Measurements from ENCODE around the gene NFIC. TPM values are rescaled to one million over a fixed set of nuclear protein-coding genes. Genes with fewer than 3 reads are reported as not detected.
"Not testable (repeated sequence)": the region's sequence is repeated elsewhere in the genome, so short reads cannot be mapped to it uniquely, and the experiment has no call there.

The NFIC gene
- polyA plus RNA-seq, 3 donors: 57.8 to 87.3 (median 81.7) TPM

DNA sequence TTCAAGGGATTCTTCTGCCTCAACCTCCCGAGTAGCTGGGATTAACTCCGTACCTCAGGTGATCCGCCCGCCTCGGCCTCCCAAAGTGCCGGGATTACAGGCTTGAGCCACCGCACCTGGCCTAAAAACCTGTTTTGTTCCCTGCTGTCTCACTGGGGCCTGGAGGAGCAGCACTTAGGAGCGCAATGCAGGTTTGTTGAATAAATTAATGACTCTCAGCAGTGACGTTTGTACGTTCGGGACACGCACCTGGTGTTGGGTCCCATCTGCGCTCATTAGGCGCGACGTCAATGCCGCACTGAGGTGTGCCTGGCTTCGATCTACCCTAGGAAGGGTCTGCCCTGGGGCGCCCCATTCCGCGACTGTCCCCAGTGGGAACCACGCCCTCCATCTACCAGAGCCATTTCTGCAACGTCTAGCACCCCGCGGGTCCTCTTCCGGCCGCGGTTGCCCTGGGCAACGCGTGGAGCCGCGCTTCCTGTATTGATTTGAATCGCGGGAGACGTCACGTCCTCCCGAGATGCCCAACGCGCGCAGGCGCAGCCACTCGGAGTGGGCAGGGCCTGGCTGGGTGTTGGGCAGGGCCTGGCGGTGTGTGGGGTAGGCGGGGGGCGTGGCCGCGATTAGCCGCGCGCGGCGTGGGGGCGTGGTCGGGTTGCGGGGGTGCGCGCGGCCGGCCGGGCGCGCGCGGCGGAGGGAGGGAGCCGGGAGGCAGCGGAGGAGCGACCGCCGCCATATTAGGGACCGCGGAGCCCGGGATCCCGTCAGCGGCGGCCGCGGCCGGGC, 139.4 kb downstream of the NFIC start, which contains the start of gene FZR1:
TSS of gene FZR1 (plus strand) at position 714 of the 786 bp plus-strand sequence. CDS start 16,679 bp downstream, outside the sequence.
- no peak within 1 kb of the TSS for H3K27ac ChIP-seq (ENCODE audit: low read depth, low read length)
- WGBS, 3 donors: 1% methylated on average over 68 to 79 of the region's 79 CpGs

DNA sequence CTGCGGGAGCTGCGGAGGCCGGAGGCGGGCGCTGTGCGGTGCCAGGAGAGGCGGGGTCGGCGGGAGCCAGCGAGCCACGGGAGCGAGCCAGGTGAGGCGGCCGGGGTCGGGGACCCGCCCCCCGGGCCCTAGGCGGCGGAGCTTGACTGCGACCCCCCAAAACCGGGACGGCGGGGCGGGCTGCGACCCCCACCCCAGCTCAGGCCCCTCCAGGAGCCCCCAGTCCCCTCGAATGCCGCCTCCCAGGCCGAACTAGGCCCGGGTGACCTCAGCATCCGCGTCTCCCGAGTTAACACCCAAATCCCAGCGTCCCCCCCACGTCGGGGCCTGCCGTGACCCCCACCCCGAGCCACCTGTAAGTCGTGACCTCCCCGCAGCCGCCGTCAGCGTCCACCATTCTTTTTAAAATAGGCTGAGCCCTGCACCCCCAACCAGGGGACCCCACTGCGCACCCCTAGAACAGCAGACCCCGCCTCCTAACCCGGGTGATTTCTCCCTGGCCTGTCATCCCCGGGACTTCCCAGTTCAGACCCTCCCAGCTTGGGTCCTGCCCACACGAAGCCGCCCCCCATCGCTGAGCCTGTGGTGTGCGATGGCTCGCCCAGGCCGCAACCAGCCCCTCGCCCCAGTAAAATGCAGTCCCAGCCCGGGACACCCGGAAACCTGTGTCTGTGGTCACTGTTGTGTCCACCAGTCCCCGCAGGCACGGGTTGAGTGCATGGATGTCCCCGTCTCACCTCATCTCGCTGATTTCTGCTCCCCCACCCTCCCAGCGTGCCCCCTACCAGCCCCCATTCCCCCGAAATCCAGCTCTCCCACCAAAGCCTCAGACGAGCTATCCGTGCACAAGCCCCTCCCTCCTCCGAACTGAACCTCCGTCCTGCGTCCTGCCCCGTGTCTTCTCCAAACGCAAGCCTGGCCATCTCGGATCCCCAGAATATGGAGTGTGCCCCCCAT, 140.3 kb downstream of the NFIC start:
- WGBS, 3 donors: 0 to 1% (median 1%) methylated on average over 50 to 69 of the region's 69 CpGs
- no peak overlapping the region for H3K27ac ChIP-seq (ENCODE audit: low read depth, low read length)

DNA sequence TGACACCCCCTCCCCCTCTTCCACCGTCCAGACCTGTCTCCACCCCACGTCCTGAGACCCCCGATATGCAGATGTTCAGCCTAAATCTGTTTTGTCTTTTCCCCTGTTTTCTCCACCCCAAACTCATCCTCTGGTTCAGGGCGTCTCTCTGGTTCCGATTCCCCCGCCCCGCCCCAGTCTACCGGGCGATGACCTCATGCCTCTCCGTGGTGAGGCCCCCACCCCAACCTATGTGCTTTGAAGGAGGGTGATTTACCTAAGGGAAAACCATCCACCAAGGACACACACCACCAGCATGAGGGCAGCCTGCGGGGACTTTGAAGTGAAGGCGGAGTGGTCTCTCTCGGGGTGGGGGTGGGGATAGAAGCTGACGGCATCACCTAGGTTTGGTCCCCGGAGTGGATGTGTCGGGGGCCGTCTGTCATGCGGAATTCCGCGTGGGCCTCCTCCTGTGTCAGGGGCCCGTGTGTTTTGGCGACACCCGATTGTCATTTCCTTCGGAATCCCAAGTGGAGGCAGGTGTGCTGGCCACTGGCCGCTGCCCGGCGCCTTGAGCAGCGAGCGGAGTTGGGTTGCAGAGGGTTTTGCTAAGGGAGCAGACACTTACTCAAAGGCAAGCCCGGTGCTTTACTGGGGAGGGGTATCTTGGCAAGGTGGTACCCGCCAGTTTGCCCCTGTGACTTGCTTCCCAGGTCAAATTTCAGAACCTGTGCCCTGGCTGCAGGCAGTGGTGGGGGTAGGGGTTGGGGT, 141.2 kb downstream of the NFIC start:
- no peak overlapping the region for H3K27ac ChIP-seq (ENCODE audit: low read depth, low read length)
- 17 to 44% (median 42%) methylated on average over 31 of the region's 31 CpGs for WGBS, 3 donors

DNA sequence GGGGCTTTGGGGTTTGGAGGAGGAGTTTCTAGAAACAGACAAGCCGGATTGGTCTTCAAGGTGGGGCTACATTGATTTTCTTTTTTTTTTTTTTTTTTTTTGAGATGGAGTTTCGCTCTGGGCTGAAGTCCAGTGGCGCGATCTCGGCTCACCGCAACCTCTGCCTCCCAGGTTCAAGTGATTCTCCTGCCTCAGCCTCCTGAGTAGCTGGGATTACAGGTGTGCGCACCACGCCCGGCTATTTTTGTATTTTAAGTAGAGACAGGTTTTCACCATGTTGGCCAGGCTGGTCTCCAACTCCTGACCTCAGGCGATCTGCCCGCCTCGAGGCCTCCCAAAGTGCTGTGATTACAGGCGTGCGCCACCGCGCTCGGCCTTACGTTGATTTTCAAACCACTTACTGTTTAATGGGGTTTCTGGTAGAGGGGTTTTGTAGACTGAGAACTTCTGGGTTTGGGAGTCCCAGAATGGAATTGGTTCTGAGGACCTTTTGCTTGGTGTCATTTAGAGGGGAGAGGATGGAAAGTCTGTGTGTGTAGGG, 141.8 kb downstream of the NFIC start:
- 87 to 95% (median 92%) methylated on average over 17 to 18 of the region's 18 CpGs for WGBS, 3 donors
- H3K27ac ChIP-seq (ENCODE audit: low read depth, low read length): not testable (repeated sequence)

DNA sequence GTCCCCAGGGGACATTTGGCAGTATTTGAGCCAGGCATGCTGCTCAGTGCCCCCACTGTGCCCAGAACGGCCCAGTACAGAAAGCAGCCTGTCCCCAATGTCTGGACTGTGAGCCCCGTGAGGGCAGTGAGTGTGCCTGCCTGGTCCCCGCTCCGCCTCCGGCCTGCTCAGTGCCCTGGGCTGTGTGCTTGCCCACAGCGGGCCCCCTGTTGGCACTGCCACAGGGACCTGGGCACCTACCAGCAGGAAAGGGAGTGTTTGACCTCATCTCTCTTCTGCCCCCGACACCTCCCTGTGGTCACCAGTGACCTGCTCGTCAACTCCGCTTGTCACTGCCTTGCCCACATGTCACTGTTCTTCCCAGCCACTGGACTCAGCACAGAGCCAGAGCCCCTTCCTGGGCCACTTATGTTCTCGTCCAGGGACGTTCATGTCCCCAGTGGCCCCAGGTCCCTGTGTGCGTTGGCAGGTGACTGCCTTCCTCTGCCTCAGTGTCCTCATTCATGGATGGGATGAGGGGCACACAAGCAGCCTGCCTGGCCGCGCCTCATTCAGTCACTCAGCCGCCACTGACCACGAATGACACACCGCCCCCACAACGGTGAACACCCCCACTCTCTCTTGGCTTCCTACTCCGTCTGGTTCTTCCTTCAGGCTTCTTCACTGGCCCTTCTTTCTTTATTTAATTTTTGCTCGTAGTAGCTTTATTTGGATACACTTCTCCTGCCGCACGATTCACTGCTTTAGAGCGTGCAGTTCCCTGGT, 142.6 kb downstream of the NFIC start:
- 83 to 91% (median 84%) methylated on average over 23 of the region's 23 CpGs for WGBS, 3 donors
- H3K27ac ChIP-seq (ENCODE audit: low read depth, low read length): no peak overlapping the region

DNA sequence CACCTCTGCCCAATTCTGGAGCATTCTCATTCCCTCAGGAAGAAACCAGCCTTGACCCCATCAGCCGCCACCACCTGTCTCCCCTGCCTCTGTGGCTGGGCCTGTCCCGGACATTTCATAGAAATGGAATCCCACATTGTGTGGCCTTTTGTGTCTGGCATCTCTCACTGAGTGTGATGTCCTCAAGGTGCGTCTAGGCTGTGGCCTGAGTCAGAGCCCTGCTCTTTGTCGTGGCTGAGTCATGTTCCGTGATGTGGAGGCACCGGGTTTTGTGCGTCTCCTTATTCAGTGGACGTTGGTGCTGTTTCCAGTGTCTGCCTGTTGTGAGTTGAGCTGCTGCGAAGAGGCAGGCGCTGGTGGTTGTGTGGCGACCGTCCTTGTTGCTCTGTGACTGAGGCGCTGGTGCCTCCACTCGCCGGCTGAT, 143.2 kb downstream of the NFIC start:
- H3K27ac ChIP-seq (ENCODE audit: low read depth, low read length): no peak overlapping the region
- WGBS, 3 donors: 89 to 92% (median 90%) methylated on average over 14 to 15 of the region's 15 CpGs

DNA sequence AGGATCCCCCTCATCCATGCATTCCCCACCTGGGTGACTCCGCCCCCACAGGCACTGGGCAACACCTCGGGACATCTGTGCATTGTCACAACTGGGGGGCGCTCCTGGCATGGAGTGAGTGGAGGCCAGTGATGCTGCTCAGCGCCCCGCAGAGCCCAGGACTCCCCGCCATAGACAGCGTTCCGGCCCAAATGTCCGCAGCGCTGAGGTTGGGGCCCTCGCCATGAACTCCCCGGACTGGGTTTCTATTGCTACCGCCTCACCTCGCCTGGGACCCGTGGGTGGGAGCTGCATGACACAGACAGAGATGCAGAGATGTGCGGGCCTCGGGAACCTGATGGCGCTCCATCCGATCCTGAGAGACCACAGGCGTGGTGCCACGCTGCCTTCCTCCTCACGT, 144.3 kb downstream of the NFIC start:
- WGBS, 3 donors: 87 to 90% (median 89%) methylated on average over 22 of the region's 22 CpGs
- no peak overlapping the region for H3K27ac ChIP-seq (ENCODE audit: low read depth, low read length)

DNA sequence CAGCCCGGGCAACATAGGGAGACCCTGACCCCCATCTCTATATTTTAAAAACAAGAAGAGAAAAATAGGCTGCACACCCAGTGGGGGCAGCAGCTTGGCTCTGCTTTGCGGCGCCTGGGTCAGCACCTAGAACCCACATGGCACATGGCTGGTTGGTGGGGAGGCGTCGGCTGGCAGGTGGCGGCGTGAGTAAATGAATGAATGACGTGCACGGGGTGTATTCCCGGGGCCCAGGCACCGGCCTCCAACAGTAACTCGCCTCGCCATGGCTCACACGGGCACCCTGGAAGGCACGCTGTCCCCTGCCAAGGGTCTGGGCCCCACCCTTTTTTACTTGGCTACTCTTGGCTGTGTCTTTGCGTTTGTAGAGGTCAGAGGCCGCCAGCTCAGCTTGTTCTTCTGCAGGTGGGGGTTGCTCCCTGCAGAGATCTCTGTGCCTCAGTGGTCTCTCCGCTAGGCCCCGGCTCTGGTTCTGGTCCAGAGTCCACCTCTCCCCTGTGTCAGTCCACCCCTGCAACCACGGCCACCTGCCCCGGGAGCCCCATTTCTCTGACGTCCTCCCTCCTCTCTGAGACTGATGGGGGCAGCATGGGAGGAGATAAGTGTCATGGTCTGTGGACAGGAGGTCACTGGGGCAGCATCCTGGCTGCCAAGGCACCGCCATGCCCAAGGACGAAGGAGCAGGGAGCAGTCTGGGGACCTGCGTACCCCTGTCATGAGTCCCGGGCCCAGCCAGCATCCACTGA, 145.3 kb downstream of the NFIC start:
- no peak overlapping the region for H3K27ac ChIP-seq (ENCODE audit: low read depth, low read length)
- 82 to 88% (median 82%) methylated on average over 26 of the region's 26 CpGs for WGBS, 3 donors

DNA sequence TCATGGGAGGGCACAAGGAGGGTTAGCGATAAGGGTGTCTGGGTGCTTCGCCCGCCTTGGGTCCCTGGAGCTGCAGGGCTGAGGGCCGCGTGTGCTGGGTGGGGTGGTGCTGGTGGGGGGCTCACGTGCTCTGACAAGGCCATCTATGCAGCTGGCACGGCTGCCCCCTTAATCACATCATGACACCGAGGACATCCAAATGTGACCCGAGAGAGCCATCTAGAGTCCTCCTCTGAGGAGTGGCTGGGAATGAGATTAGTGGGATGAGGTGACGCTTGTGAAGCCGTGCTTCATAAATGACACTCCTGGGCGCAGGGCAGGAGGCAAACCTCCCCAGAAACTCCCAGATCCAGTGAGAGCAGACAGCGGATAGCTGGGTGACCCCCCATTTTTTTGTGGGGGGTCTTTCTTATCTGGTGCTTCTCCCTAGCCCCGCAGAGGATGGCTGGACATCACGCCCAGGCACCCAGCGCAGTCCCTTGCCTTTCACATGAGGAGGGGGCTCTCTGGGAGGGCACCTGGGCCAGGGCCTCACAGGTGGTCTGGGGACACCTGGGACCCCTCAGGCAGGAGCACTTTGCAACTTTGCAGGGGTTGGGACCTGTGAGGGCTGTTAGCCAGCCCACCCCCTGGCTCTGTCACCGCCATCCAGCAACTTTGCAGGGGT, 146.3 kb downstream of the NFIC start:
- H3K27ac ChIP-seq (ENCODE audit: low read depth, low read length): no peak overlapping the region
- 84 to 95% (median 91%) methylated on average over 17 of the region's 17 CpGs for WGBS, 3 donors

DNA sequence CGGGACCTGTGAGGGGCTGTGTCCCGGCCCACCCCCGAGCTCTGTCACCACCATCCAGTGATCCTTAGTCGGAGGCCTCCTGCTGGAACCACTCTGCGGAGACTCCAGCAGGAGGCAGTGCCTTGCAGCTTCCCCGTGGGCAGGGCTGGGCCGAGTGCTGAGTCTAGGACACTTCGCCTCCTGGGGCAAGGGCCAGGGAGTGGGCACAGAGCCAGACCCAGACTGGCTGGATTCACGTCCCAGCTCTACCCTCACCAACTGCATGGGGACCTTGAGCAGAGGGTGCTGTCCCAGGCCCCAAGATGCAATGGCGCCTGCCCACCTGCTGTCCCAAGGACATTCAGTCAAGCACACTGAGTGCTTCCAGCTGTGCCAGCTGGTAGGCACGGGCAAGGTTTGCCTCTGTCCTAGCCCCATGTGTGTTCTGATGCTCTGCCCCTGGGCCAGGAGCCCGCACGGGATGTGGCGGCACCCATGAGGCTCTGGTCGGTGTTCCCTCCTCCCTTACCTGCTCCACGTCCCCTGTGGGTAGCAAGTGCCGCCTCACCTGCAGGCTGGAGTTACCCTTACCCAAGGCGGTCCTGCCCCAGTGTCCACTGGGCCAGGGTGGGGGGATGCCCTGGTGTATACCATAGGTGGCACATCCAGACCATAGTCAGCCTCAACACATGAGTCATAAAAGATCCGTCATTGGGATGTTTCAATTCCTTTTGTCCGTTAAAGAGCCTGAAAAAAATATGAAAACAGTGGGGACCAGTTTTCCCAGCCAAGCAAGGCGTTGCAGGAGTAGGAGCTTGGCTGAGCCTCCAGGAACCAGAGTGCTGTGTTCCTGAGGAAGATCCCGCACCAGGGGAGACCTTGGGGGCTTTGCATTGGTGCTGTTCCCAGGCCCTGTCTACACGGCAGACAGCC, 147.1 kb downstream of the NFIC start:
- 73 to 88% (median 85%) methylated on average over 22 to 23 of the region's 23 CpGs for WGBS, 3 donors

DNA sequence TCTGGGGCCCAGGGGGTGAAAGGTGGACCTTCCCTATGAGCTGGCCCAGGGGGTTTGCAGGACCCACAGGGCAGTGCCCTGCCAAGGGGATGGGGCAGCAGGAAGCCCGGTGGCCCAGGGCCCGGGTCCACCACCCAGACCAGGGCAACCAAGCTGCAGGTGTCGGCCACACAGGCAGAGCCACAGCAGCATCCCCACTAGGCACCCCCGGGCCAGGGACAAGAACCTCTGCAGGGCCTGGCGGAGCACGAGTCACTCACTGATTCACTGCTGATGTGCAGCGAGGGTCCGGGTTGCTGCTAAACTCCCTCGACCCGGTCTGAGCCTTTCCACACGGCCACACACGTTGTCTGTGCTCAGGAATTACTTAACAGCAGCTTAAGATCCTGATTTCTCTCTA, 148.5 kb downstream of the NFIC start:
- H3K27ac ChIP-seq (ENCODE audit: low read depth, low read length): no peak overlapping the region
- 86 to 93% (median 92%) methylated on average over 11 to 12 of the region's 12 CpGs for WGBS, 3 donors

More for the DNA sequence above, 147.1 kb downstream of the NFIC start:
- H3K27ac ChIP-seq (ENCODE audit: low read depth, low read length): no peak overlapping the region

DNA sequence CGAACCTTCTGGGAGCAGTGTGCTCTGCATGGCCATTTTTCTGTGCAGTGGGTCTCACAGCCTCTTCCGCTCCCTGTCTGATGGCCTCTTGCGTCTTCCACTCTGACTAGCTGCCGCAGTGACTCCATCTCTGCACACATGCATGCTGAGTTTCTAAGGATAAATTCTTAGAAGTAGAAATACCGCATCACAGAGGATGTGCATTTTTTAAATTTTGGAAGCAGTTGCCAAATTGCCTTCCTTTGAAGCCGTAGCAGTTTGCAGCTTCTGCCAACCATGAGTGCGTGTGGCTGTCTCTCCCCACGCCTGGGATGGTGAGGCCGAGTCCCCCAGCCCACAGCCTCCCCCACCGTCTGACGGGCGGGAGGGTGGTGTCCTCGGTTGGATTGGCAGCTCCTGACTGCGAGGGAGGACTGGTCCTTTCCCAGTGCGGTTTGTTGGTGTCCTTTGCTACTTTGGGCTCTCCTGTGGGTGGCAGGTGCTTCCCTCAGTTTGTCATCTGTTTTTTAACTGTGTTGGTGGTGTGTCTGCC, 149.6 kb downstream of the NFIC start:
- no peak overlapping the region for H3K27ac ChIP-seq (ENCODE audit: low read depth, low read length)
- 64 to 83% (median 68%) methylated on average over 15 of the region's 15 CpGs for WGBS, 3 donors

DNA sequence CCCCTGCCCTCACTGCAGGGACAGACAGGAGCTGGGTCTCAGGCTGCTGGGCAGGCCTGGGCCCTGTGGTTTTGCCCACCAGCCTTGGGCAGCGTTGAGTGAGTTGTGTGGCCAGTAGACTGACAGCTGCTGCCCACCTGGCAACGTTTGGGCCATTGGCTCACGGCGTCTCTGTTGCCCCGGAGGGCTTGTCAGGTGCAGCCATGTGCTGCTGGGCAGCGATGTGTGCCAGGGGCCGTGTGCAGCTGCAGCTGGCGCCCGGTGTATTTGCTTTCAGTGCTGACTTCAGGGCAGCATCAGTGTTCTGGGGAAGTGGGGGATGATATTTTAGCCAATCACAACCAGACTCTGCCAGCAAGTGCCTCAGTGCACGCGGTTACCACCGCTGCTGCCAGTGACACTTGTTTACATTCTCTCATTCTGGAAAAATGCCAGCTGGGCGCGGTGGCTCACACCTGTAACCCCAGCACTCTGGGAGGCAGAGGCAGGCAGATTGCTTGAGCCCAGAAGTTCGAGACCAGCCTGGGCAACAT, 150.4 kb downstream of the NFIC start:
- WGBS, 3 donors: 38 to 77% (median 70%) methylated on average over 15 of the region's 15 CpGs
- no peak overlapping the region for H3K27ac ChIP-seq (ENCODE audit: low read depth, low read length)

DNA sequence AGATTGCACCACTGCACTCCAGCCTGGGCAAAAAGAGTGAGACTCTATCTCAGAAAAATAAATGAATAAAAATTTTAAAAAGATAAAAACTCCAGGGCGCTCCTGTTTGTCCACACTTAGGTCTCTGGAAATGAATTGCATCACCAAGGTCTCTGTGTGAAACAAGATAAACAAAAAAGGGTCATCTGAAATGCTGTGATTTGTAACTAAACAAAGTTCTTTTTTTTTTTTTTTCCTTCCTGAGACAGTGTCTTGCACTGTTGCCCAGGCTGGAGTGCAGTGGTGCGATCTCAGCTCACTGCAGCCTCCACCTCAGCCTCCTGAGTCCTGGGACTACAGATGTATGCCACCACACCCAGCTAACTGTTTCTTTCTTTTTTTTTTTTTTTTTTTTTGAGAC, 151.3 kb downstream of the NFIC start:
- no peak overlapping the region for H3K27ac ChIP-seq (ENCODE audit: low read depth, low read length)
- 80 to 91% (median 91%) methylated on average over 2 of the region's 2 CpGs for WGBS, 3 donors

DNA sequence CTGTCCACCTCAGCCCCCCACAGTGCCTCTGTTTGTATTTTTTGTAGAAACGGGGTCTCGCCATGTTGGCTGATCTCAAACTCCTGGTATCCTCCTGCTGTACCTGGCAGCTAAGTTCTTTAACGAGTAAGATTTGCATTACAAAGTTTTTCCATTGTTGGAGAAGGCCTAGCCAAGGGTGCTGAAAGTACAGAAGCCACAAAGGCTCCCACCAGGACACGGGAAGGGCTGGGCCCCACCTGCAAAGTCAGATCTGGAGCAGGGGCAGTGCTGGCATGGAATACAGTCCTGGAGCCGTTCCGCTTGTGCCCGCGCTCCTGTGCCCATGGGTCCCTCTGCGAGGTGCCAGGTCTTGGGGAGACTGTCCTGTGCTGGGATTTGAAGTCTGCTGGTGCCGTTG, 151.9 kb downstream of the NFIC start:
- H3K27ac ChIP-seq (ENCODE audit: low read depth, low read length): no peak overlapping the region
- 80 to 91% (median 85%) methylated on average over 10 of the region's 10 CpGs for WGBS, 3 donors
